NCI-H2196 (cell line): ENCODE results near the gene SPOCK1.

Experiments used
- DNase-seq: peaks from one replicate; lab custom pipeline; 2025; ENCODE audit not compliant: unreplicated experiment; lab: John Stamatoyannopoulos, UW

Gene SPOCK1

DNA sequence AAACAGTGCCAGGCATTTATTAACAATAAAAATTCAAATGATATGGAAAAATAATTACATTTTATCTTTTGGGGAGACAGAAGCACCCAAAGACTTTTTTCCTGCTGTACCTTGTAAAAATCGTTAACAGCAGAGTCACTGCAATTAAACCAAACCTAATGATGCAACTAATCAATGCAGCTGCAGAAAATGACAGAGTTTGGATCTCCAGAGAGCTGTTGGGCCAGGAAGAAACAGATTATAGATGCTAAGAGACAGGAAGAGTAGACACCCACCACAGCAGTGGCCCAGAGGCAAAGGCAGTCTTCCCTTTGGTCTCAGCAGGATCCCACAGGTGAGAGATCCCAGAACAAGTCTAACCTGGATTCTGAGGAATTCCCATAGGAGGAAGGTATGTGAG, 53.0 kb downstream of the SPOCK1 start:
- no peak for DNase-seq

DNA sequence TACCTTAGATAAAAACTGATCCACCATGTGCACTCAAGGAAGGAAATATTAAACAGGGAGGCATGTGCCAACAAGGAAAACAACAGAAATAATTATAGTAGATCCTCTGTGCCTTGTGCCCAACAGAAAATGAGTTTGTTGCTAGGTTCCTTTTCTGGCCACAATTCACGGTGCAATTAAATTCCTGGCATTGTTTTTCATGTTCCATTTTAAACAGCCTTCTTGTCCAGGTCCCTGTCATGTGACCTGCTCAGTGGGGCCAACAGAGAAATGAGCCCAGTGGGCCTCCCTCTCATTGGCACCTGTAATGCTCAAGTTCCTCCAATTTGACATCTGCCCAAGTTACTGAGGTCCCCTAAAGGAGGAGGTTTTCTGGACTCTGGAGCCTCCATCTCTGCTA, 56.5 kb downstream of the SPOCK1 start:
- no peak for DNase-seq

DNA sequence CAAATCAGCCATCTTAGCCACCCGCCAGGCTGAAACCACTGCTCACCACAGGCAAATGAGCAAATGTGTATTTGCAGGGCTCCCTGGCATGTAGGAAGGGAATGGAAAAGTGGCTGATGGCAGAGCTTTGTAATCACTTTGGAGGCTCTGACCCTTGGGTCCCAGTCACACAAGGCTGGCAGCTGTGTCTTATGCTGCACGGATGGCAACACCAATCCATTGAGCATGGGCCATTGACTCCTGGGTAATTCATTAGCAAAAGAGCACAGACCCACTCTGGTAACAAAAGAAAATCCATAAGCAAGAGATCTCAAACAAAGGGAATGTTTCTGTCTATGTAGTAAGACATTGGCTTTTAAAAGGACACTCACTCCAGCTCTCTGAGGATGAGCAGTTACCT, 57.6 kb downstream of the SPOCK1 start:
- no peak for DNase-seq

DNA sequence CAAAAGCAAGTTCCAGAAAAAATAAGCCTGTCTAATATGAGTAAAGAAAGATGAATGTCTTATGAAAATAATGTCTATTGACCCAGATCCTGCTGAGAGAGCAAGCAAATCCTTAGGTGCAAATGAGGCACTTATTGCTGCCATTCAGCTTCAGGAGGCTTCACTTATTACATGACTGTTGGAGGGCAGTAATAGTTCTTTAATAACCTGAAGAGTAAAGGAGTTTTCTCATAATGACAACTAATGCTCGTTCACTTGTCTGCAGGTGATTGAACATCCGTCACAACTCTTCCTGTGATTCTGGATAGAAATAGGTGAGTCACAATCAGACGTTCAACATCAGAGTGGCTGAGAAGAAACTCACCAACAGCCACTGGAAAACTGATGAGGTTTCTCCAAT, 58.3 kb downstream of the SPOCK1 start:
- DNase-seq = no peak

DNA sequence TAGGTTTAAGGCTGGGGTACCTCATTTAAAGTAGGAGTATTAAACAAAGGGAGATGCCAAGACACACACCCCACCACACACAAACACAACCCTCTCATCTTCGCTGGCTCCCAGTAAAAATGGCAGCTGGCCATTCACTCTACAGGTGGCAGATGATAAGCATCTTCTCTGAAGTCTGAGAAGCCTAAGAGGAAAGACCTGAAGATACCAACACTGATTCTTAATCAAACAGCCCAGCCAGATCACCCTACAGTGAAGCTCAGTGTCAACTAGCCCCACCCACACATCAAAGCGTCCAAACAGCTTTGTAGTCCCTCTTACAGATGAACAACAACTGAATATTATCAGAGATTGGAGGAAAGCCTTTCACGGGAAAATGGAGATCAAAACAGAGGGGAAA, 59.5 kb downstream of the SPOCK1 start:
- no peak for DNase-seq

DNA sequence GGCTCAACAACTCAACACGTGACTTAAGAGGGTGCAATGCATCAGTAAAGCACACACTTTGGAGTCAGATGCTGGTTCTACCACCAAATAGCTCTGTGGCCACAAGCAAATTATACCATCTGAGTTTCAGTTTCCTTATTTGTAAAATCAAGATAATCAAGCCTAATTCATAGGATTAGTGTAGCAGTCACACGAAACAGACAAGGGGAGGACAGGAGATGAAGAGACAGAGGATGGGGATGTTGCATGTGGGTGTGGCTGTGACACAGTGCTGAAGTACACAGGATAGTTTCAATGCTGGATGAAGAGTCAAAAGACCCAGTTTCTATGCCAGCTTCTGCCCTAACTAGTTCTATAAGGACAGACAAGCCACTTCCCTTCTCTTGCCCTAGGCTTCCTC, 60.2 kb downstream of the SPOCK1 start:
- DNase-seq = no peak

DNA sequence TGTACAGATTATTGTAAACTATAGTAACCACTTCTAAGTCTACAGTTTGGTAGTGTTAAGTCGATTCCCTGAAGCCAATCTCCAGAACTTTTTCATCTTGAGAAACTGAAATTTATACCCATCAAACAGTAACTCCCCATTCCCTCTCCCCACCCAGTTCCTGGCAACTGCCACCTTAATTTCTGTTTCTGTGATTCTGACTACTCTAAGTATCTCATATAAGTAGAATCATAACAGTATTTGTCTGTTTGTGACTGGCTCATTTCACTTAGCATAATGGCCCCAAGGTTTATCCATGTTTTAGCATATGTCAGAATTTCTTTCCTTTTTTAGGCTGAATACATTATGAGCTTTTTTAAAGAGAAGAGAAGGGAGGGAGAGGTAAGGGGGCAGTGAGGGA, 61.4 kb downstream of the SPOCK1 start:
- no peak for DNase-seq

DNA sequence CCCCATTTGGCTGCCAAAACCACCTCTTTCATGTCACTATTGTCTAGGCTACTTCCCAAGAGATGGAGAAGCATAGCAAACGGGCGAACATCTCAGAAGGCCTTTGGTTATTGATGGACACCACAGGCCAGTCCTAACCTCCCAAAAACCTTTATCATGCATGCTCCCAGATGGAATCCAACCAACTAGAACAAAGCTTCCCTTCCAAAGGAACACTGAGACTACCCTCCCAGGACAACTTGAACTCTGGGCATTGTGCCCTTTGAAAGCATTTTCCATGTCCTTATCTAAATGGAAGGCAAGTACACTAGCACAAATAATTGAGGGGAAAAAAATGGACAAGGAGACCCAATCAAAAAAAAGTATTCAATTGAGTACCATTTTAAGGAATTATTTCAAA, 65.6 kb downstream of the SPOCK1 start:
- no peak for DNase-seq

DNA sequence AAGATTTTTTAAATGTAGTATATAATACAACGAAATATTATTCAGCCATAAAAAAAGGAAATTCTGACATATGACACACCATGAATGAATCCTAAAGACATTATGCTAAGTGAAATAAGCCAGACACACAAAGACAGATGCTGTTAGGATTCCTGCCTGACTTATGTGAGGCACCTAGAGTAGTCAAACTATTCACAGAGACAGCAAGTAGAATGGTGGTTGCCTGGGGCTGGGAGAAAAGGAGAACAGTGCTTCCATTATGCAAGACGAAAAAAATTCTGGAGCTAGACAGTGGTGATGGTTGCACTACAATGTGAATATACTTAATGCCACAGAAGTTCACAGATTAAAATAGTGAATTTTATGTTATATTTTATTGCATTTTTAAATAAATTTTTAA, 66.8 kb downstream of the SPOCK1 start:
- DNase-seq = no peak

DNA sequence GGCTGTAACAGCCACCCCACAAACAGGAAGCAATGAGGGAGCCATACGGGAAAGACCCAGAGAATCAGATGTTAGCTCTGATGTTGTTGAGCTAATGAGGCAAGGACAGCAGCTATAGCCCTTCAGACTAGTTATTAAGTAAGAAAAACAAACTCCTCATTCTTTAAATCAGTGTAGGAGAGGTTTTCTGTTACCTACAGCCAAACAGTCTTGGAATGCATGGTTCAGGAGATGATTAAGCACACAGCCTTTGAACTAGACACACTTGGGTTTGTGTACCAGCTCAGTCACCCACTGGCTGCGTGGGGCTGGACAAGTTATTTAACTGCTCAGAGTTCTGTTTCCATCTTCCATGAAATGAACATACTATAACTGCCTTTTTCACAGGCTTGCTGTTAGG, 68.1 kb downstream of the SPOCK1 start:
- no peak for DNase-seq

DNA sequence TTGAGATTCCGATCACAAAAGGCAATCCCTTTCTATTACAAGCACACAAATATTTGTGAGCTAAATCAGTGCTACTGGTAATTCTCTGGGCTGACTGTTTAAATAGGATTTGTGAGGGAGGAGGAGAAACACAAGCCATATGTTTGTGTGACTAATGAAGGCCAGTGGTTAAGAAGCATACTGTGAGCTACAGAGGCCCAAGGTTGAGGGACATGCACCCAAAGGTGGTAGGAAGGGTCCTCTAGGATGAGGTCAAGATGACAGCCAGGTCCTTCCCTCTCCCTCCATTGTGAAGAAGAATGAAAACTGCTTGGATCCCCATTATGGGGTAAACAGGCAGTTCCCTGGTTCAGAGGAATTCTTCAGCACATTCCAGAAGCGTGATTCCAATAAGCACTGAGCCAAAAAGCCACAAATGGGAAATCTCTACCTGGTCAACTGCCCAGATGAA, 83.9 kb downstream of the SPOCK1 start:
- no peak for DNase-seq

DNA sequence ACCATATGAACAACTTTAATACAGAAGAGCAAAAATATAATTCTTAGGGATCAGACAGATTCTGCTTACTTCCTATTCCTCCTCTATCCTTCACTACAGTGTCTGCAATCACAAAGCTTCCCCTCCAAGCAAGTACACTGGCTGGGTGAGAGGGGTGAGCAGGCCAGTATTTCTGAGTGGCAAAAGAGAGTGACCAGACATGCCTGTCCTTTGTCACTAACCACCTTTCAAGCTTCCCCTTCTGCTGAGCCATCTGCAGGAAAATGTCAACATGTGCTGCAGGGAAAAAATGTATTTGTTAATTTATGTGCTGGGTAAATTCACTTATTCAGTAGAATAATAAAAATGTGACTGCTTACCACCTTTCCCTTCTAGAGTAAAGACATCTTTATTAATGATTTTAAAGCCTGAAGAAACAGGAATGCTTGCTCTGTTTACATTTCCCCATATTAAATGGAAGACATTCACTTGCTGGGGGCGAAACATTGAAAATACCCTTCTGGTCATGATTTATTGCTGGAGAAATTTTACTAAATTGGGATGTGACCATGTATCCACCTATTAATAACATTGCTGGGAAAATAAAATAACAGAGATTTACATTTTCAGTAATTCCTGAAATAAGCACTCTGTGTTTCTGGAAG, 84.9 kb downstream of the SPOCK1 start:
- DNase-seq = no peak

DNA sequence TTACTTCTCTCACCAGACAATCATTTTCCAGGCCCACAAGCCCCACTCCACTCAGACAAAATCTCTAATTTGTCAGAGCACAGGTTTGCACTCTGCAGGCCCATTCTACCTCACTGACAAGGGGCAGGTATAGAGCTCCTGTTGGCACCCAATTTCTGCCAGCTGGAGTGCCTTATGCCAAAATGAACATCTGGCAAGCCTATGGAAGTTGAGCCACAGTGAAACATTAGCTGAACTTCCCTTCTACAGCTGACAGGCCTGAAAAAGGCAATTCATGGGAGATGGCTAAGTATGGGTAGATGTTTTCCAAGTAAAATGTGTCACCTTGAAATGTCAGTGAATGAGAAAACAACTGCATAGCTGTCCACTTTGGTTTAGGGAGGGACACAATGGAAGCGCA, 87.0 kb downstream of the SPOCK1 start:
- DNase-seq = no peak

DNA sequence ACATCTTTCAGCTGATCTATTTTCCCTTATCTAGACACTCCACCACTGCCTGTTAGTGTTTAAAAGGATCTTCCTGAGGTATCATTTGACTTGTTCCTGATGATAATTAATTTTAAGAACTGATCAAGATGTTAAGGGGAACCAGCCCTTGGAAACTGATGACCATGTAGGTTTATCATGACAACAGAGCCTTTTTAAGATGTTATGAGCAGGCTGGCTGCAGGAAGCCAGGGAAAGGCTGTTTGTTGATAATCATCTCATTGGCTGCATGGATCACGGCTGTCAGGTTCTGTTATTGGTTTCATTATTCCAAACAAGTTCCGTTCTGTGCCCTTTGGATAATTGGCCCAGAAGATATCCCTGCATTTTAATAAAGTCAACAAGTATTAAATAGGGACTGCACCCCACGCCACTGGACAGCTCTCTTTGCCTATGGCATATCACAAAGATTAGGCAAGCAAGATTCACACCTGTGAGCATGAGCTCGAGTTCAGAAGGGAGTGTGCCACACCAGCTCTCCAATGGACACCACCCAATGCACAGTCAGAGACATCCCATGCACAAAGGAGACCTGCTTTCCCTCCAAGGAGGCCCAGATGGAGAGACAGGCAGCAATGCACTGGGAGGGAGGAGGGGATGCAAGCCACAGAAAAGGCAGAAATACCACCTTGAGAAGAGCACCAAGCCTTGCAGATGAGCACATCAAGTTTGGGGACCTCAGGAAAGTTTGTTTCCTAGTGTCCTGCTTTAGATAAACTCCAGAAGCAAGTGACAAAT, 88.7 kb downstream of the SPOCK1 start:
- no peak for DNase-seq

DNA sequence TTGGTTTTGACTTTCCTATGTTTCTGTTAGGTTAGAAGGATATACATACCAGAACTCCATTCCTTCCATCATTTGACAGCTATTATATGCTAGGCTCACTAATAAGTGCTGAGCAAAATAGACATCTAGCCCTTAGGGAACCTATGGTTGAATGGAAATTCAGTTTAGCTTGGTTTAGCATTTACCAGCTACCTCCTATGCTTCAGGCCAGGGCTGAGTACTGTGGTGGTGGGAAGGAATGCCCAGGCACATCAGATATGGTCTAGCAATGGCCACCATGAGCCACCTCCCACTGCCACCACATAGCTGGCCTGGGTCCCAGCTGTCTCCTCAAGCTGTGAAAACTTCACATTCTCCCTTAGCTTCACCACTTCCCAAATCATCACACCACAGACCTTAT, 89.4 kb downstream of the SPOCK1 start:
- no peak for DNase-seq

DNA sequence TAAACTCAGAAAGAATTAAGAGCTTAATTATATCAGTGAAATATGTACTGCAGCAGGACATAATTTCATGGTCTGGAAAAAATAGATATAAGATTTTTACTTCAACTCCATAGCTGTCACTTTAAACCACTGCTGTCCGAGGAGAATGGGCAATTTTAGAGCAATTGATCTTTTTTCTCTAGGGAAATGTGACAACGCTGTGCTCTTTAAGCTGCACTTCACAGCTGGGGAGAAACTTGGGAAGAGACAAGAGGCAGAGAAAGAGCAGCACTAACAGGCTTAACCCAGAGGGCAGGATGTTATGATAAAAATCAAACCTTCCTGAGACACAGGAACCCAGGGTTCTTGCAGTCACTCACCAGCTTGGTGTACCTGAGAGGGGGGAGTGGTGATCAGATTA, 92.0 kb downstream of the SPOCK1 start:
- no peak for DNase-seq

DNA sequence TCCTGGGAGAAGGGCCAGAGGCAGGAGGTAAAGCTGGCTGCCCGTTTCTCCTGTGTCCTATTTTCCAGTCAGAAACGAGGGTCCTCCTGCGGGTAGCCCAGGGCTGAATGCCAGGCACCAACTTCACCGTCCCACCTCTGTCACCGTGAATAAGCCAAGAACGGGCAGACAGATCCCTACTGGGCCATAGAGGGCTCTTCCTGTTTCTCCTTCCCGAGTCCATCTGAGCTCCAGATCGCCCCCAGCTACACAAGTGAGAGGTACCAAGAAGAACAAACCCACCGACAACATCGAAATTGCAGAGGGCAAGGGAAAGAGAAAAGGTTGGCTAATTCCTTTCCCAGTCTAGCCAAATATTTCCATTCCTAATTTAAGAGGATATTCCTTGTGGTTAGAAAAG, 93.7 kb downstream of the SPOCK1 start:
- no peak for DNase-seq

DNA sequence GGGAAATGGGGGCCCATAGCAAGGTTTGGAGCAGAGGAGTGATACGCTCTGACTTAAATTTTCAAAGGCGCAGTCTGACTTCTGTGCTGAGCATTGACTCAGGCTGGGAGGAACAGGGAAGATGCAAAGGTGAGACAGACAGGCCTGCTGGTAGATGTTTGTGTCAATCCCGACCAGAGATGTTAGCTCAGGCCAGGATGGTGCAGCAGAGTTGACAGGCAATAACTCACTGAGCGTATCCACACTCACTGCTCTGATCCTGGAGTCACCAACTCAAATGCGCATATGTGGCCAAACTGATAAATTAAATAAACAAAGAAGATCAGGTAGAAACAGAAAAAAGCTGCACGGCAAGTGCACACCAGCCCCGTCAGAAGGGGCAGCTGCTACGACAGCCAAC, 95.3 kb downstream of the SPOCK1 start:
- DNase-seq = no peak

DNA sequence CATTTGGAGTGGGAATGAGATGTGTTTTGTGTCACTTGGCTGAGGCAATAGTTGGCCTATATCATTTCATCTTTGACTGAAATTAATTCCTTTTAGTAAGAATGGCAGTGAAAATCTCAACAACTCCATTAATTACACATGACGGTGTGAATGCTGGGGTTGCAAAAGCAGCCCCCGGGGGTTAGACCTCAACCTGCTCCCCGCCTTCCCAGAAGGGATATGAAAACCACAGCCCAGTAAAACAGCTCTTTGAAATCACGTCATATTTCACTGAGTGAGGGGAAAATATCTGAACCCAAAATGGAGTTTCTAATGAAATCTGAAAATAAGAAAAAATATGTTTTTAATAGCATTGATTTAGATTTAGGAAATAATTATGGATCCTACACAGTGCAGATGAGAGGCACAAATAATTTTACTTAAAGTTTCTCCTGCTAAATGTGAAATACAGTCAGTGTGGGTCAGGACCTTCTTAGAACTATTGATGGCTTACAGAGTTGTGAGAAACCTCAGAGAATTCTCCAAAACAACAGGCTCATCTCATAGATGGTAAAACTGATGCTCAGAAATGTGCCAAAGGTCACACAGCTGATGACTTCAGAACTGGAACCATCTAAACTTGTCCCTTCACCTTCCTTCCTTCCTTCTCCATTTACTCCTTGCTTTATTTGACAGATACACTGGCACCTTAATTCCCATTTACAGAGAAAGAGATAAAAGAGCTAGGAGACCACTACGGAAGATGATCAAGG, 96.5 kb downstream of the SPOCK1 start:
- DNase-seq = no peak

DNA sequence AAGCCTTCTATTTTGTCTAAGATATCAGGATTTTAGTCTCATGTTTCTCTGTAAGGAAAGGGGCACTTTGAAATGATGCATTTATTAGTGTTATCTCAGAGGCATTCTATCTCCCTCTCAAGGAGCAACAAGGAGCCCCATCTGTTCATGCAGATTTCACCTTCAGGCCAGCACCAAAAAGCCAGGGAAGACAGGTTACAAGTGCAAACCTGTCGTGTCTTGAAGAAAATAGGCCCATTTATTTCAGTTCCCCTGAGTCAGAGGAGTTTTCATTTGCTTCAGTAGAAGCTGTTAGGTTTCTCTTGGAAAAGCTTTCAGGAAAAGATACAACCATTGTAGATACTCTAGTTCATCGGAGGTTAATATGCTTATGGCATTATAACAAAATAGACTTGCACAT, 97.2 kb downstream of the SPOCK1 start:
- no peak for DNase-seq

DNA sequence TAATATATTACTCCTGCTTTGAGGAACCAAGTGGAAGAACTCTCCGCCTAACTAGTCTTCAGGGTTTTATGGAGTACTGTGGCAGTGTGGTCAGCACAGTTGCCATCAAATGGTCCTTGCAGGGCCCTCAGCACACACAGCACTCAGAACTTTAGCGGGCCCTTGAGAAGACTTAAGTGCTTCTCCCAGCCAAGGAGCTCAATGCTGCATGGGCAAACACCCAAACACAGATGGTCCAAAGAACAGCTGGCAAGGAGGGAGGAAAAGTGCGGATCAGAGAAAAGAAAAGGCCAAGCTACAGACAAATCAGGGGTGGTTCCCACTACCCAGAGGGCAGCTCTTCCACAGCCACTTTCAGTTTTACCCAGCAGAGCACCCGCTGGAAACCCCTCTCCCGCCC, 98.6 kb downstream of the SPOCK1 start:
- no peak for DNase-seq

DNA sequence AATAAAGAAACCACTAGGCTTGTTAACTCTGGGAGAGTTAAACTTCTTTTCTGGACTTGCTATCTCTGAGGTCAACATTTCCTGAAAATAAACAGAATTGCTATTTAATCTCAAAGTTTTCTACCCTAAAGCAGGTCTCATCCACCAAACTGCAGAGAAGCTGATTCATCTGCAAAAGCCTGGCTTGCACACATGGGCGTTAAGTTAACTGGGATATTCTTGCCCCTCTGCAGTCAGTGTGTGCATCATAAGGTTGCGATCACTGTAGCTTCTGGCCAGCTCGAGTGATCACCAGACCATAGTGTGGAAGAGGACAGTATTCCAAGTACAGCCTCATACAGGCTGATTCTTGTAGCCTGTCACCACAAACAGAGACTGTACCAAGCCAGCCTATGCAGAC, 99.2 kb downstream of the SPOCK1 start:
- DNase-seq = no peak
